Measurements from ENCODE around the gene NPIPB9.
A peak's percentile ranks its signal among the peaks of the same experiment; 100 is the strongest.
"Not testable (repeated sequence)": the region's sequence is repeated elsewhere in the genome, so short reads cannot be mapped to it uniquely, and the experiment has no call there.

NPIPB9 gene

DNA sequence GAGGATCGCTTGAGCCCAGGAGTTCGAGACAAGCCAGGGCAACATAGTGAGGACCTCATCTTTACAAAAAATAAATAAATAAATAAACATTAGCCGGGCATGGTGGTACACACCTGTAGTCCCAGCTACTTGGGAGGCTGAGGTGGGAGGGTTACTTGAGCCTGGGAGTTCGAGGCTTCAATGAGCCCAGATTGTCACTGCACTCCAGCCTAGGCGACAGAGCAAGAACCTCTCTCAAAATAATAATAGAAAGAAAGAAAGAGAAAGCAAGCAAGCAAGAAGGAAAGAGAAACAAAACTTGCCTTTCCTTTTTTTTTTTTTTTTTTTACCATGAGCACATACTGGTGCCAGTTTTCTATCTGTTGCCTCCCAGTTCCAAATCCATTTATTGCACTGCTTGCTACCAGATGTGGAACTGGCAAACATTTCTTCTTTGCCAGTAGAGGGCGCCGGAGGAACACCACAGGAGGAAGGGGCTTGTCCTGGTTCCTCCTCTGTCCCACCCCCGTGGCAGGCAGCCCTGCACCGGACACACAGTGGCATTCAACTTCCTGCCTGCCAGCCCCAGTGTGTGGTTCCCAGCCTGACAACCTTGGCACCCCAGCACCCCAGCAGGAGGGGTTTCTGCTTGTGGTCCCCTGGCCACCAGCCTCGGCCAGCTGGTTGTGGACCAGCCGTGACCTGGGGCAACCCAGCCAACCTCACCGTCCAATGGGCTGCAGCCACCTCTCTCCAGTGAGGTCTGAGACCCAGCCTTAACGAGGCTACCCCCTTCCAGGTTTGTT, 50.8 kb downstream of the NPIPB9 start:
- not testable (repeated sequence) for H3K4me3 ChIP-seq (replicated peaks; ENCODE audit: low read depth, low read length)
- DNase-seq (ENCODE audit: low read depth): peak; percentile 76
- TF ChIP-seq CTCF (IDR thresholded peaks at IDR 0.05; ENCODE audit: low read length, missing control alignments): peak; percentile 33

GRCh38 chr16:28807445-28808120, 56.0 kb downstream of the NPIPB9 start:
- H3K4me3 ChIP-seq (replicated peaks; ENCODE audit: low read depth, low read length); DNase-seq (ENCODE audit: low read depth): not testable (repeated sequence)

DNA sequence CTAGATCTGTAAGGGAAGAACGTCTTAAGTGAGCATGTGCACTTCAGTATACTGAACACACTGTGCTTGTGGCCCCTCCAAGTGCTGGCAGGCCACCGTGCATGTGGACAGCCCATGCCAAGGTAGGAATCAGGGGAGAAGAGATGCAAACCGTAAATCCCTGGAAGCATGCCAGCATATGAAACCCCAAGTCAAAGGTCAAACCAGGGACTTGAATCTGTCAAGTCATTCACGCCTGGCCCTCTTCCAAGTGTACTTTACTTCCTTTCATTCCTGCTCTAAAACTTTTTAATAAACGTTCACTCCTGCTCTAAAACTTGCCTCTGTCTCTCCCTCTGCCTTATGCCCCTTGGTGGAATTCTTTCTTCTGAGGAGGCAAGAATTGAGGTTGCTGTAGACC, 68.4 kb downstream of the NPIPB9 start:
- no peak for DNase-seq (ENCODE audit: low read depth)
- TF ChIP-seq CTCF (IDR thresholded peaks at IDR 0.05; ENCODE audit: low read length, missing control alignments): no peak

DNA sequence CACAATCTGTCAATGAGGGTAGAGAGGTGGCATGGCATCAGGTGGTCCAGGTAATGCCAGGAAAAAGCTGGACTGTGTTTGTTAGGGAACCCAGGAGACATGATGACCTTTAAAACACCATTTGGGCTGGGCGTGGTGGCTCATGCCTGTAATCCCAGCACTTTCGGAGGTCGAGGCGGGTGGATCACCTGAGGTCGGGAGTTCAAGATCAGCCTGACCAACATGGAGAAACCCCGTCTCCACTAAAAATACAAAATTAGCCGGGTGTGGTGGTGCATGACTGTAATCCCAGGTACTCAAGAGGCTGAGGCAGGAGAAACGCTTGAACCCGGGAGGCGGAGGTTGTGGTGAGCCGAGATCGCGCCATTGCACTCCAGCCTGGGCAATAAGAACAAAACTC, 69.0 kb downstream of the NPIPB9 start:
- not testable (repeated sequence) for H3K4me3 ChIP-seq (replicated peaks; ENCODE audit: low read depth, low read length); DNase-seq (ENCODE audit: low read depth)

More for the DNA sequence above, 68.4 kb downstream of the NPIPB9 start:
- no peak overlapping the region for H3K4me3 ChIP-seq (replicated peaks; ENCODE audit: low read depth, low read length)

- no peak for DNase-seq (ENCODE audit: low read depth)
- no peak for TF ChIP-seq CTCF (IDR thresholded peaks at IDR 0.05; ENCODE audit: low read length, missing control alignments)
- H3K4me3 ChIP-seq (replicated peaks; ENCODE audit: low read depth, low read length): peak overlapping the region; percentile 97
Measured at GRCh38 chr16:28821874-28822519, 70.4 kb downstream of the NPIPB9 start.
